Duodenal mucosa (tissue), 2 donors: ENCODE measurements around the gene C3orf20.

ENCODE experiments used
- H3K27ac ChIP-seq: one replicate; pipeline ENCODE4 v1.7.0; 2013; ENCODE audit warnings: low read depth, low read length
- H3K27me3 ChIP-seq, 2 donors: one replicate each; pipeline ENCODE4 v1.7.0; 2013; ENCODE audit warnings: low read length in 2 of 2, control low read depth in 1 of 2; ENCODE audit not compliant: insufficient read depth in 2 of 2, control insufficient read depth in 1 of 2
- H3K36me3 ChIP-seq, 2 donors: one replicate each; pipeline ENCODE4 v1.7.0; 2013; ENCODE audit warnings: low read length in 2 of 2, control low read depth in 1 of 2; ENCODE audit not compliant: insufficient read depth in 2 of 2, control insufficient read depth in 1 of 2
- H3K4me1 ChIP-seq, 2 donors: one replicate each; pipeline ENCODE4 v1.7.0; 2013; ENCODE audit warnings: low read length in 2 of 2, control low read depth in 1 of 2; ENCODE audit not compliant: insufficient read depth in 2 of 2, control insufficient read depth in 1 of 2
- H3K4me3 ChIP-seq, 2 donors: one replicate each; pipeline ENCODE4 v1.7.0; 2013; ENCODE audit warnings: low read length in 2 of 2, low read depth in 1 of 2
- H3K9ac ChIP-seq, 2 donors: one replicate each; pipeline ENCODE4 v1.7.0; 2013; ENCODE audit warnings: low read length in 2 of 2, low read depth in 1 of 2
- H3K9me3 ChIP-seq, 2 donors: one replicate each; pipeline ENCODE4 v1.7.0; 2013; ENCODE audit warnings: low read length in 2 of 2, control low read depth in 1 of 2; ENCODE audit not compliant: control insufficient read depth in 1 of 2

The C3orf20 gene

DNA sequence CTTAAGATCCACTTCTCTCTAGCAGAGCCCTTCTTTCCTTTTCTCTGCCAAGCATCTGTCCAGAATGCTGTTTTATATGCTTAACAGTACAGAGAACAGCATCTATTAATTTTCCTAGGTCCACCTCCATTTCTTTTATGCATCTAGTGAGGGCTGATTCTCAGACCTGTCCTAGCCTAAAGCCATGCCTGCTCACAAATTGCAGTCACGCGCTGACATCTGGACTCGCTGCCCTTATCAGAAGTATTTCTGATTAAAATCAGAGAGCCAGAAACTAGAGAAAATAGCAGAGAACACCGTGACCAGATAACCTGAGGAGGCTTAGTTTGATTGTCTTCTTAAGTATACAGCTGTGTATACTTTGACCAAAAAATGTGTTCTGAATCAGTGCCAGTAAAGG is 1.9 kb downstream of the C3orf20 start:
- Histone ChIP-seq H3K36me3 (peaks cover 9 to 11% of the 10 kb centered on the region in 2 donors), H3K4me3 (no peak overlapping the region), H3K9ac (no peak overlapping the region), H3K27me3 (no peaks in the 10 kb centered on the region), H3K9me3 (peaks cover 0 to 8% of the 10 kb centered on the region in 2 donors), H3K4me1 (no peaks in the 10 kb centered on the region), H3K27ac (no peak overlapping the region)

DNA sequence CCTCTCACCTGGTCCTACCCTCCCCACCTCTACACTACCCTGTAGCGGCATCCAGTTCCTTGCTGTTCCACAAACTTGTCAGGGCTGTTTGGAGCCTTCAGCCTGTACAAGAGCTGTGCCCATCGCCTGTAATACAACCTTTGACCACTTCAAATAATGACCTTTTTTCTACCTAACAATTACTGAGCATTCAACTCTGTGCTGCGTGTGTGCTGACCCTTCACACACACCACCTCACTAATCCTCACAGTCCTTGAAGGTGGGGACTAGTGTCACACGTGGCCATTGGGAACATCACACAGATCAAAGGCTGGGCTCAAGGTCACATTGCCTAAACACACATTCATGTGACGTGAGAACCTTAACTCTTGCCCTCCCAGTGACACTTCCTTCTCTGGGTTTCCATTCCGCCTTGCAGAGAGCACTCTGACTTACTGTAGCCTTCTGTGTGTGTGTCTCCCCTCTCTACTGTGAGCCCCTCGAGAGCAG is 3.1 kb downstream of the C3orf20 start:
- no peaks in the 10 kb centered on the region for H3K4me1 ChIP-seq
- H3K4me3 ChIP-seq, result no peak overlapping the region
- H3K27ac ChIP-seq, result no peak overlapping the region
- peaks cover 0 to 4% of the 10 kb centered on the region in 2 donors for H3K36me3 ChIP-seq
- H3K9ac ChIP-seq, result no peak overlapping the region
- H3K9me3 ChIP-seq, result peaks cover 0 to 8% of the 10 kb centered on the region in 2 donors
- H3K27me3 ChIP-seq, result no peaks in the 10 kb centered on the region

DNA sequence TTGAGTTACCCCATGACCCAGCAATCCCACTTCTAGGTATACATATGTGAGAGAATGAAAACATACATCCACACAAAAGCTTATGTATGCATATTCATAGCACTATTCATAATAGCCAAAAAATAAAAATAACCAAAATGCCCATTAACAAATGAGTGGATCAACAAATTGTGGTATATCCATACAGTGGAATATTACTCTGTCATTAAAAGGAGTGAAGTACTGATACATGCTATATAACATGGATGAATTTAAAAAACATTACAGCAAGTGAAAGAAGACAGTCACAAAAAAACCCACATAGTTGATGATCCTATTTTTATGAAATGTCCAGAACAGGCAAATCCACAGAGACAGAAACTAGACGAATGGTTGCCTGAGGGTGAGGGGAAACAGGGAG is 5.2 kb downstream of the C3orf20 start:
- H3K27ac ChIP-seq, result no peak overlapping the region
- H3K4me3 ChIP-seq, result no peak overlapping the region
- H3K27me3 ChIP-seq, result no peaks in the 10 kb centered on the region
- H3K9me3 ChIP-seq, result peaks cover 0 to 8% of the 10 kb centered on the region in 2 donors
- no peak overlapping the region for H3K9ac ChIP-seq
- peaks cover 0 to 2% of the 10 kb centered on the region in 2 donors for H3K36me3 ChIP-seq
- no peaks in the 10 kb centered on the region for H3K4me1 ChIP-seq

DNA sequence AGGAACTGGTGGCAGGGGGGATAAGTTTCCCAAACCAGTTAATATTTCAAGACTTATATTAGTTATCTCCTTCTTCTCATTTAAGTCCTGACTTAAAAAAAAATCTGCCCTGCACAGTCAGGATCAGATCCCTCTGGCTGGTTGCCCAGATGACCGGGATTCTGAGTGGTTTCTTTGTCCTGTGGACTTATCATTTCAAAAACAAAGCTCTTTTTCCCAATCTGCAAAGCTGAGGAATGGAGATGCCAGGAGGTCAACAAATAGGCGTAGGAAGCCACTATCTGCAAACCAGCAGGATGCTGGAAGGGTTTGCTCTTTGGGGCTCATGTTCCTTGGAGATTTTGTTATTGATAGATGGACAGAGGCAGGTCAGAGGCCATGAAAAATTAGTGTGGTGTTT is 5.8 kb downstream of the C3orf20 start:
- H3K36me3 ChIP-seq, result no peaks in the 10 kb centered on the region

DNA sequence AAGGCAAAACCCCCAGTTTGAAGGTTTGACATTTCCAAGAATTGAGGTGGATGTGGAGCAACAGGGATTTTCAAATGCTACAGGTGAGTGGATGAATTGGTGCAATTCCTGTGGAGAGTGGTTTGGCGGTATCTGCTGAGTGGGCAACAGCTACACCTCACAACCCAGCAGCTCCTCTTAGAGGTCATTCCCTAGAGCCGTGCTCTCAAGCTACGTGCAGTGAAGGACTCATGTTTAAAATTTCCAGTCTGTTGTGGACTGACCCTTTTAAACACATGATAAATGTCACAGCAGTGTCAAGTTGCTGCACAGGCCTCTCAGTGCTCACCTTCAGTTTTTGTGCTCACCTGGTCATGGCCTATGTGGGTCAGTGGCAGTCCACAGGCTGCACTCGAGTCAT is 9.5 kb downstream of the C3orf20 start:
- Histone ChIP-seq H3K4me1 (no peaks in the 10 kb centered on the region), H3K27ac (no peak overlapping the region), H3K27me3 (no peaks in the 10 kb centered on the region), H3K36me3 (no peaks in the 10 kb centered on the region), H3K4me3 (no peak overlapping the region), H3K9ac (no peak overlapping the region), H3K9me3 (peaks cover 0 to 8% of the 10 kb centered on the region in 2 donors)

More for the DNA sequence above, 5.8 kb downstream of the C3orf20 start:
- Histone ChIP-seq H3K27ac (no peak overlapping the region), H3K9me3 (peaks cover 0 to 8% of the 10 kb centered on the region in 2 donors), H3K9ac (no peak overlapping the region), H3K27me3 (no peaks in the 10 kb centered on the region), H3K4me3 (no peak overlapping the region), H3K4me1 (no peaks in the 10 kb centered on the region)

DNA sequence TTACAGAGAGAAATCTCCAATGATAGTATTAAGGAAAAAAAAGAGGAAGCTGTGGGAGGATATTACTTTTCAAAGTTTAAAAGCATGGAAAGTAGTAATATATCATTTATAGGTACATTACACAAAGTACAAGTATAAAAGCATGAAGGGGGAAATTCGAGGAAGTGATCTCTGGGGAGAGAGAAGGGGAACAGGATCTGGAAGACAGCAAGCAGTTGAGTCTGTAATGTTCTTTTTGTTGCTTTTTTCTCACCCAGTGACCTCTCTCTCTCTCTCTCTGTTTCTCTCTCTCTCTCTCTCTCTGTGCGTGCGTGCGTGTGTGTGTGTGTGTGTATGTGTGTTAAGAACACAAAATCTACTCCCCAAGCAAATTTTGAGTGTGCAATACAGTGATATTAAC is 10.2 kb downstream of the C3orf20 start:
- Histone ChIP-seq H3K9me3 (peaks cover 0 to 2% of the 10 kb centered on the region in 2 donors), H3K36me3 (no peaks in the 10 kb centered on the region), H3K9ac (no peak overlapping the region), H3K27me3 (no peaks in the 10 kb centered on the region), H3K4me1 (no peaks in the 10 kb centered on the region), H3K4me3 (no peak overlapping the region), H3K27ac (no peak overlapping the region)

DNA sequence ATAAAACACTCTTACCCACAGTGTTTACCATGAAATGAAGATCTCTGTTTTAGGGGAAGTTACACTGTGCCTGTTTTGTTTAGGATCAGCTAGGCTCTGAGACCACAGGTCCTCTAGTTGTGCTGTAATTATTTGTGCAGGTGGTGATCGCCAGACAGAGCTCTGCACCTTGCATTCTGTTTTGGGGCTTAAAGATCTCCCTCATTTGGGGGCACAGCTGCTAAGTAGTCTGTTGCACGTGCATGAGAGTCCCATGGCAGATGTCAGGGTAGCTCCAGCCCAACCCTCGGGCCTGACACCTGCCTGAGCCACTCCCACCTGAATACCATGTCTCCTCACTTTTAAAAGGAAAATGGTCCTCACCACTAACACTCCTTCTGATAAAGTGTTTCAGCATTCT is 12.4 kb downstream of the C3orf20 start:
- H3K9me3 ChIP-seq, result no peaks in the 10 kb centered on the region
- no peak overlapping the region for H3K4me3 ChIP-seq
- no peak overlapping the region for H3K9ac ChIP-seq
- H3K27me3 ChIP-seq, result peaks cover 0 to 4% of the 10 kb centered on the region in 2 donors
- no peaks in the 10 kb centered on the region for H3K36me3 ChIP-seq
- H3K27ac ChIP-seq, result no peak overlapping the region
- H3K4me1 ChIP-seq, result no peaks in the 10 kb centered on the region

DNA sequence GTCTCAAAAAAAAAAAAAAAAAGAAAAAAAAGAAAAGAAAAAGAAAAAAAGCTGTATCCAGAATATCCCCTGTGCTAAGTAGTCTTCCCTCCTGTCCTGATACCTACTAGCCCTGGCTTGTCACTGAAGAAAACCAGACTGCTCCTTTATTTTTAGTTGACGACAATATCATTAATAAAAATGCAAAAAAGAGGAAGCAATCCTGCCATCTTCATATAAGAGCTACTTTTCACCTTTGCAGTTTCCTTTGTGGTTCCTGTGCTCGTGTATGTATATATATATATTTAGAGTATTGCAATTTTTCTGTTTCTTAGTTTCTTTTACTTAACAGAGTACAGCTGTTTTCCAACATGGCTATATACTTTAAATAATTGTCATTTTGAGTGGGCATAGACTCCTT is 13.6 kb downstream of the C3orf20 start:
- no peaks in the 10 kb centered on the region for H3K4me1 ChIP-seq

DNA sequence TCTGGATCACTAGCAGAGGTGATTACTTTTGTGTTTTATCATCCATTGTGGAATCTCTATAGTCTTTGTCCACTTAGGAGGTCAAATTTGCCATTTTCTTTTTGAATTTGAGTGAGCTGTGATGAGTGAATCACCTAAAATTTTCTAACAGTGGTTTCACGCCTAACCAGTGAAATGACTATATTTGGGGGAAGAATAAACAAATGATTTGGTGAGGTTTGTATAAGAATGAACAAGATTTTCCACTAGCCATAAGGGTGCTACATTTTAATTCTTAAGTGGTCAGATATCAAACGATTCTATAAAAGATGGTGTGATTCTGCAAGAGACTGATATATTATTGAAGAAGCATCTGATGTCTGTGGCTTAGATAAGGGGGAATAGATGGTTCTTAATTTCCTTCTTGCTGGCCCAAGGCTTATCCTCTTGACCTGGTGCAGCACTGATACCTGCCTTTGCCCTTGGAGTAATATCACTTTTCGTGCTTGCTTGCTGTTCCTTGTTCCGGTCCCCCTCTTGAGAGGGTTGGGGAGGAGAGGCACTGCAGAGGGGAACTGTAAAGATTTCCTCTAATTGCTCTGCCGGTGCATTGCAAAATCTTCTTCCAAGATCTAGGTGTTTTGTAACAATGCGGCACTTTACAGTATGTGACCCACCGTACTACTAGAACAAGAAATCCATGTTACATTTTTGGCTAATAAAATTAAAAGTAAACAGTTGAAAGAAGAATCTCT is 14.5 kb downstream of the C3orf20 start:
- H3K36me3 ChIP-seq, result no peaks in the 10 kb centered on the region
- no peaks in the 10 kb centered on the region for H3K4me1 ChIP-seq
- H3K4me3 ChIP-seq, result no peak overlapping the region
- H3K9ac ChIP-seq, result no peak overlapping the region
- peaks cover 0 to 4% of the 10 kb centered on the region in 2 donors for H3K27me3 ChIP-seq
- no peak overlapping the region for H3K27ac ChIP-seq
- H3K9me3 ChIP-seq, result no peaks in the 10 kb centered on the region

More for the DNA sequence above, 13.6 kb downstream of the C3orf20 start:
- Histone ChIP-seq H3K4me3 (no peak overlapping the region), H3K27ac (no peak overlapping the region), H3K9ac (no peak overlapping the region), H3K9me3 (no peaks in the 10 kb centered on the region), H3K36me3 (no peaks in the 10 kb centered on the region), H3K27me3 (peaks cover 0 to 4% of the 10 kb centered on the region in 2 donors)

DNA sequence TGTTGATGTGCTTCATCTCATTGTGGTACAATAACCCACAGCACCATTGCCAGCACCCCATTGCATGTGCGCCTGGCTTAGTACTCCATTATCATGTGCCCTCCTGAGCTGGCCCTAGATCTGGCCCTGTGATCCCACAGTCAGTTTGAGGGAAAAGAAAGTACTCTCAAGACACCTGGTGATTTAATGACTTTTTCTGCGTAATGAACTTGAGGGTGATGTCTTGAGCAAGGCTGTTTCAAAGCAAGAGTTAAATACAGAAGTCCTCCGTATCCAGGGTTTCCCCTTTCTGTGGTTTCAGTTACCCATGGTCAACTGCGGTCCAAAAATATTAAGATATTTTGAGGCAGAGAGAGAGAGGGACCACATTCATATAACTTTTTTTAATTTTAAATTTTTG is 16.3 kb downstream of the C3orf20 start:
- Histone ChIP-seq H3K4me3 (no peak overlapping the region), H3K4me1 (no peaks in the 10 kb centered on the region), H3K27ac (no peak overlapping the region), H3K27me3 (peaks cover 0 to 4% of the 10 kb centered on the region in 2 donors), H3K36me3 (no peaks in the 10 kb centered on the region), H3K9ac (no peak overlapping the region), H3K9me3 (no peaks in the 10 kb centered on the region)
